WTC11 (cell line): Measurements from ENCODE around the gene MT1M. TPM values are rescaled to one million over a fixed set of nuclear protein-coding genes. Genes with fewer than 3 reads are reported as not detected.

Experiments used
- ATAC-seq: fragments of 200-7000 bp; cut with Tn5 transposase; 2 replicates; pipeline ENCODE4 v1.10.0; 2021; ENCODE audit warnings: mild to moderate bottlenecking, moderate library complexity
- CTCF ChIA-PET: fragments of 300-600 bp; sonication (Branson Sonifier 250); formaldehyde crosslinking; loops from one replicate; lab custom pipeline; 2021; ENCODE audit warnings: antibody characterized with exemption; lab: Charles Lee
- POLR2A ChIA-PET: fragments of 350-600 bp; sonication (Branson Sonifier 250); formaldehyde crosslinking; loops from one replicate; lab custom pipeline; 2021; ENCODE audit warnings: antibody characterized with exemption; lab: Charles Lee
- DNase-seq: peaks from one replicate; pipeline ENCODE4 v3.0.0; 2021; ENCODE audit warnings: low spot score
- H3K27ac Mint-ChIP-seq: 2 replicates; pipeline ENCODE4 v1.8.0; 2021; ENCODE audit warnings: mixed read lengths
- H3K27me3 Mint-ChIP-seq: 2 replicates; pipeline ENCODE4 v1.8.0; 2021; ENCODE audit warnings: low read depth, mild to moderate bottlenecking, moderate library complexity, mixed read lengths
- H3K36me3 Mint-ChIP-seq: 2 replicates; pipeline ENCODE4 v1.8.0; 2021; ENCODE audit warnings: mixed read lengths
- H3K4me1 Mint-ChIP-seq: 2 replicates; pipeline ENCODE4 v1.8.0; 2022; ENCODE audit warnings: mixed read lengths
- H3K4me3 Mint-ChIP-seq: 2 replicates; pipeline ENCODE4 v1.8.0; 2021; ENCODE audit warnings: mild to moderate bottlenecking, moderate library complexity, mixed read lengths
- H3K9me3 Mint-ChIP-seq: 2 replicates; pipeline ENCODE4 v1.8.0; 2021; ENCODE audit warnings: mixed read lengths
- CREB1 ChIP-seq: sonication (generic); formaldehyde crosslinking; IDR thresholded peaks from 2 replicates; pipeline ENCODE4 v1.8.0; 2023; ENCODE audit warnings: mild to moderate bottlenecking, missing genetic modification reagents
- EMX1 ChIP-seq: fragments of 250-450 bp; sonication (Bioruptor Pico); IDR thresholded peaks from 2 replicates; pipeline ENCODE4 v1.8.0; 2021; ENCODE audit warnings: mild to moderate bottlenecking
- GABPB1 ChIP-seq: sonication (generic); formaldehyde crosslinking; IDR thresholded peaks from 2 replicates; pipeline ENCODE4 v1.8.1; 2023; ENCODE audit warnings: mild to moderate bottlenecking, missing genetic modification reagents
- GRHL2 ChIP-seq: fragments of 250-450 bp; sonication (Bioruptor Pico); IDR thresholded peaks from 2 replicates; pipeline ENCODE4 v1.8.0; 2022; ENCODE audit warnings: mild to moderate bottlenecking, moderate library complexity; ENCODE audit not compliant: insufficient replicate concordance, severe bottlenecking
- MXD4 ChIP-seq: fragments of 250-450 bp; sonication (Bioruptor Pico); IDR thresholded peaks from 2 replicates; pipeline ENCODE4 v1.8.0; 2021; ENCODE audit warnings: mild to moderate bottlenecking, moderate library complexity, borderline replicate concordance
- NFE2L1 ChIP-seq: sonication (generic); formaldehyde crosslinking; IDR thresholded peaks from 2 replicates; pipeline ENCODE4 v1.8.1; 2023; ENCODE audit warnings: missing genetic modification reagents
- NR2C2 ChIP-seq: sonication (generic); formaldehyde crosslinking; IDR thresholded peaks from 2 replicates; pipeline ENCODE4 v1.8.0; 2022; ENCODE audit warnings: mild to moderate bottlenecking, missing genetic modification reagents
- OVOL2 ChIP-seq: fragments of 250-450 bp; sonication (Bioruptor Pico); IDR thresholded peaks from 2 replicates; pipeline ENCODE4 v1.9.0; 2021; ENCODE audit warnings: mild to moderate bottlenecking, borderline replicate concordance
- PRRX2 ChIP-seq: fragments of 250-450 bp; sonication (Bioruptor Pico); IDR thresholded peaks from 2 replicates; pipeline ENCODE4 v1.8.0; 2021; ENCODE audit warnings: mild to moderate bottlenecking
- TP53 ChIP-seq: sonication (generic); formaldehyde crosslinking; IDR thresholded peaks from 2 replicates; pipeline ENCODE4 v1.8.1; 2023; ENCODE audit warnings: mild to moderate bottlenecking, missing genetic modification reagents
- ZNF138 ChIP-seq: sonication (generic); formaldehyde crosslinking; conservative IDR thresholded peaks from 2 replicates; pipeline ENCODE4 v1.8.1; 2022; ENCODE audit warnings: mild to moderate bottlenecking, moderate library complexity, missing genetic modification reagents
- ZNF263 ChIP-seq: sonication (generic); formaldehyde crosslinking; IDR thresholded peaks from 2 replicates; pipeline ENCODE4 v1.8.1; 2022; ENCODE audit warnings: low read depth, mild to moderate bottlenecking, moderate library complexity, missing genetic modification reagents
- ZNF671 ChIP-seq: fragments of 250-450 bp; sonication (Bioruptor Pico); IDR thresholded peaks from 2 replicates; pipeline ENCODE4 v1.8.0; 2021; ENCODE audit warnings: mild to moderate bottlenecking
- total RNA-seq: library from RNA; stranded (reverse); gene quantifications from 3 replicates; pipeline ENCODE4 v1.2.3, GENCODE V29; 2021
- TF ChIP-seq, protein P1 (sequence below): fragments of 250-450 bp; sonication (Bioruptor Pico); IDR thresholded peaks from 2 replicates; pipeline ENCODE4 v1.9.0; 2021; ENCODE audit warnings: mild to moderate bottlenecking
- TF ChIP-seq, protein P2 (sequence below): sonication (generic); formaldehyde crosslinking; IDR thresholded peaks from 2 replicates; pipeline ENCODE4 v1.8.1; 2022; ENCODE audit warnings: mild to moderate bottlenecking, moderate library complexity, missing genetic modification reagents
- TF ChIP-seq, protein P3 (sequence below): sonication (generic); formaldehyde crosslinking; IDR thresholded peaks from 2 replicates; pipeline ENCODE4 v1.8.1; 2022; ENCODE audit warnings: mild to moderate bottlenecking, missing genetic modification reagents, moderate library complexity, borderline replicate concordance
- TF ChIP-seq, protein P4 (sequence below): sonication (generic); formaldehyde crosslinking; IDR thresholded peaks from 2 replicates; pipeline ENCODE4 v1.8.0; 2022; ENCODE audit warnings: mild to moderate bottlenecking, missing genetic modification reagents
- TF ChIP-seq, protein P5 (sequence below): fragments of 250-450 bp; sonication (Bioruptor Pico); conservative IDR thresholded peaks from 2 replicates; pipeline ENCODE4 v1.9.0; 2021; ENCODE audit warnings: mild to moderate bottlenecking
- TF ChIP-seq, protein P6 (sequence below): sonication (generic); formaldehyde crosslinking; IDR thresholded peaks from 2 replicates; pipeline ENCODE4 v1.8.1; 2023; ENCODE audit warnings: mild to moderate bottlenecking, missing genetic modification reagents

The MT1M gene
- total RNA-seq, 1 experiment from 2014 or later = 4.7 TPM

DNA sequence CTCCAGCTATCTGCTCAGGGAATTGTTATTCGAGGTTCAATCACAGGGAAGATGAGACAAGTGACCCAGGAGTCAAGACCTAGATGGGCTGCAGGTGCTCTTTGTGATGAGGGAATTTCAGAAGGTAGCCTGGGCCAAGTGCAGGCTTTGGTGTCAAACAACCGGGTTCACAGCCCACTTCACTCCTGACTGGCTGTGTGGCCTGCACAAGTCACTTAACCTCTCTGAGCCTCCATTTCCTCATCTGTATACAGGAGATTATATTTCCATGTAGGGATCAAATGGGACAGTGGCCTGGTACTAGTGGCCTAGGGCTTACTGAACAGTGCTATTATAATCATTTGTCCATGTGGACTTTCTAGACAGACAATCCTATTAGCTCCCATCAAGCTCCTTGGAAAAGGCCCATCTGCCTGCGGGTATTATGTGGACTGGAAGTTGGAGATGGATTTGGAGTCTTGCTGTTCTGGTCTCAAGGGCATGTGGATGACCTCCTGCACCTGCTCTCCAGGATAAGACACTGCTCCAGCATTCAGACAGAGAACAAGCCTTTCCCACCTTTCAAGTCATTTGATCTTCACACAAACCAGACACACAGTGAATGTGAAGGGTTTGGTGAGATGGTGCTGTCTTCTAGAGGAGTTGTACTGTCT is 46.7 kb downstream of the MT1M start (continued):
- no peak for TF ChIP-seq TP53 (CRISPR knock-in tag)
- TF ChIP-seq EMX1 (CRISPR knock-in tag) = no peak
- TF ChIP-seq OVOL2 (CRISPR knock-in tag) = no peak
- no peak for TF ChIP-seq ZNF671 (CRISPR knock-in tag)
- TF ChIP-seq, protein P1, sequence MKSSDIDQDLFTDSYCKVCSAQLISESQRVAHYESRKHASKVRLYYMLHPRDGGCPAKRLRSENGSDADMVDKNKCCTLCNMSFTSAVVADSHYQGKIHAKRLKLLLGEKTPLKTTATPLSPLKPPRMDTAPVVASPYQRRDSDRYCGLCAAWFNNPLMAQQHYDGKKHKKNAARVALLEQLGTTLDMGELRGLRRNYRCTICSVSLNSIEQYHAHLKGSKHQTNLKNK (CRISPR knock-in tag) = no peak
- TF ChIP-seq PRRX2 (CRISPR knock-in tag) = no peak
- TF ChIP-seq, protein P2, sequence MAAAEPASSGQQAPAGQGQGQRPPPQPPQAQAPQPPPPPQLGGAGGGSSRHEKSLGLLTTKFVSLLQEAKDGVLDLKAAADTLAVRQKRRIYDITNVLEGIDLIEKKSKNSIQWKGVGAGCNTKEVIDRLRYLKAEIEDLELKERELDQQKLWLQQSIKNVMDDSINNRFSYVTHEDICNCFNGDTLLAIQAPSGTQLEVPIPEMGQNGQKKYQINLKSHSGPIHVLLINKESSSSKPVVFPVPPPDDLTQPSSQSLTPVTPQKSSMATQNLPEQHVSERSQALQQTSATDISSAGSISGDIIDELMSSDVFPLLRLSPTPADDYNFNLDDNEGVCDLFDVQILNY (CRISPR knock-in tag) = no peak

DNA sequence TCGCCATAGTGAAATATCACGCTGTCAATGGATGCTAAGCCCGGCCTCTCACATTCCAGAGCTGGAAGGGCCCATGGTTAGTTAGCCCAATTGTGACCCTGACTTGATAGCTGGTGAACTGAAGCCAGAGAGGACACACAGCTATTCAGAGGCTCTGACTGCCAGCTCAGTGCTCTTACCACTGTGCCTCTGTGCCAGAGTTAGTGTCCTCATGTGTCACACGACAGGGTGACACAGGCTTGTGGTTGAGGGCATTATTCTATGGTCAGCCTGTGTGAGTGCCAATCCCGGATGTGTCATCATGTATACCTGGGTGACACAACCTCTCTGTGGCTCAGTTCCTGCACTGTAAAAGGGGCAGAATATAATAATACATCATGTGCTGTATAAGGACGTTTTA is 47.4 kb downstream of the MT1M start:
- Mint-ChIP-seq H3K4me1 (peaks cover 61% of the 10 kb centered on the region), H3K4me3 (no peak overlapping the region), H3K27ac (no peak overlapping the region)
- DNase-seq = no peak
- POLR2A ChIA-PET = interaction anchor here (1.0 kb wide), 1 partner anchor 55 kb away, joined by 3 read pairs; no protein-coding TSS in a partner anchor
- TF ChIP-seq, protein P3, sequence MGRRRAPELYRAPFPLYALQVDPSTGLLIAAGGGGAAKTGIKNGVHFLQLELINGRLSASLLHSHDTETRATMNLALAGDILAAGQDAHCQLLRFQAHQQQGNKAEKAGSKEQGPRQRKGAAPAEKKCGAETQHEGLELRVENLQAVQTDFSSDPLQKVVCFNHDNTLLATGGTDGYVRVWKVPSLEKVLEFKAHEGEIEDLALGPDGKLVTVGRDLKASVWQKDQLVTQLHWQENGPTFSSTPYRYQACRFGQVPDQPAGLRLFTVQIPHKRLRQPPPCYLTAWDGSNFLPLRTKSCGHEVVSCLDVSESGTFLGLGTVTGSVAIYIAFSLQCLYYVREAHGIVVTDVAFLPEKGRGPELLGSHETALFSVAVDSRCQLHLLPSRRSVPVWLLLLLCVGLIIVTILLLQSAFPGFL (CRISPR knock-in tag) = no peak
- TF ChIP-seq CREB1 (CRISPR knock-in tag) (no peak), GABPB1 (CRISPR knock-in tag) (no peak), ZNF263 (CRISPR knock-in tag) (no peak), GRHL2 (CRISPR knock-in tag) (no peak), NR2C2 (no peak), NFE2L1 (CRISPR knock-in tag) (no peak), ZNF138 (no peak), MXD4 (no peak)
- TF ChIP-seq, protein P4, sequence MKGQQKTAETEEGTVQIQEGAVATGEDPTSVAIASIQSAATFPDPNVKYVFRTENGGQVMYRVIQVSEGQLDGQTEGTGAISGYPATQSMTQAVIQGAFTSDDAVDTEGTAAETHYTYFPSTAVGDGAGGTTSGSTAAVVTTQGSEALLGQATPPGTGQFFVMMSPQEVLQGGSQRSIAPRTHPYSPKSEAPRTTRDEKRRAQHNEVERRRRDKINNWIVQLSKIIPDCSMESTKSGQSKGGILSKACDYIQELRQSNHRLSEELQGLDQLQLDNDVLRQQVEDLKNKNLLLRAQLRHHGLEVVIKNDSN = no peak
- TF ChIP-seq, protein P5, sequence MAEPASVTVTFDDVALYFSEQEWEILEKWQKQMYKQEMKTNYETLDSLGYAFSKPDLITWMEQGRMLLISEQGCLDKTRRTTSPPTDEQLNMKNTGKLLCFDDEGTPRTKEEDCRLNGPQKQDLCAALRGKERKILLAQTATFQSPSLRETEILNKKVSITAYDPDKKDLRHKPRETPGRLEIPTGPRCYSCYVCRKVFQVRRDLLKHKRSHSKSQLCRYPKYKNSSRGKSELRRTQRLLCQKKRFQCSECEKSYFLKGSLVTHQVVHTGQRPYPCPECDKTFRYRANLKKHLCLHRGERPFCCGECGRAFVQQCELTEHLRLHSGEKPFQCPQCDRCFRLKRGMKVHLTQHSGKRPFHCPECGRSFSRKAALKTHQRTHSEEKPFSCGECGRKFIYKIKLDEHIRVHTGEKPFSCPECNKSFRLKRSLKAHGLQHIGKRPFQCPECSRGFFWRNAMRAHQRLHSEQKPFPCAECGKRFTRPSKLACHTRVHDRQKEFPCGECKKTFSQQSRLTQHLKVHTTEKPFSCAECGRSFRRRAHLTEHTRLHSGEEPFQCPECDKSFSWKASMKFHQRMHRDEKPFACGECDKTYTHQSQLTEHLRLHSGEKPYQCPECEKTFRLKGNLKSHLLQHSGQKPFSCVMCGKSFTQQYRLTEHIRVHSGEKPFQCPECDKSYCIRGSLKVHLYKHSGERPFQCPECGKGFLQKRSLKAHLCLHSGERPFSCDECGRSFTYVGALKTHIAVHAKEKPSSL (CRISPR knock-in tag) = no peak
- TF ChIP-seq, protein P6, sequence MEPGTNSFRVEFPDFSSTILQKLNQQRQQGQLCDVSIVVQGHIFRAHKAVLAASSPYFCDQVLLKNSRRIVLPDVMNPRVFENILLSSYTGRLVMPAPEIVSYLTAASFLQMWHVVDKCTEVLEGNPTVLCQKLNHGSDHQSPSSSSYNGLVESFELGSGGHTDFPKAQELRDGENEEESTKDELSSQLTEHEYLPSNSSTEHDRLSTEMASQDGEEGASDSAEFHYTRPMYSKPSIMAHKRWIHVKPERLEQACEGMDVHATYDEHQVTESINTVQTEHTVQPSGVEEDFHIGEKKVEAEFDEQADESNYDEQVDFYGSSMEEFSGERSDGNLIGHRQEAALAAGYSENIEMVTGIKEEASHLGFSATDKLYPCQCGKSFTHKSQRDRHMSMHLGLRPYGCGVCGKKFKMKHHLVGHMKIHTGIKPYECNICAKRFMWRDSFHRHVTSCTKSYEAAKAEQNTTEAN = no peak
- TF ChIP-seq, all 79 proteins: peak for 0
- Mint-ChIP-seq H3K27me3 (peaks cover 25% of the 10 kb centered on the region), H3K36me3 (peaks cover 15% of the 10 kb centered on the region; the same call in 1 of the 2 replicates), H3K9me3 (no peaks in the 10 kb centered on the region)
- CTCF ChIA-PET = interaction anchor here (3.5 kb wide), 1 partner anchor 22 kb away, joined by 14 read pairs; no protein-coding TSS in a partner anchor
- ATAC-seq = no peak
